Measurements from ENCODE around the gene COX7C. TPM values are rescaled to one million over a fixed set of nuclear protein-coding genes. Genes with fewer than 3 reads are reported as not detected.
"Not testable (repeated sequence)": the region's sequence is repeated elsewhere in the genome, so short reads cannot be mapped to it uniquely, and the experiment has no call there.

The COX7C gene
- total and polyA plus RNA-seq, 2 donors from 2014 or later: 461 to 2,170 TPM

DNA sequence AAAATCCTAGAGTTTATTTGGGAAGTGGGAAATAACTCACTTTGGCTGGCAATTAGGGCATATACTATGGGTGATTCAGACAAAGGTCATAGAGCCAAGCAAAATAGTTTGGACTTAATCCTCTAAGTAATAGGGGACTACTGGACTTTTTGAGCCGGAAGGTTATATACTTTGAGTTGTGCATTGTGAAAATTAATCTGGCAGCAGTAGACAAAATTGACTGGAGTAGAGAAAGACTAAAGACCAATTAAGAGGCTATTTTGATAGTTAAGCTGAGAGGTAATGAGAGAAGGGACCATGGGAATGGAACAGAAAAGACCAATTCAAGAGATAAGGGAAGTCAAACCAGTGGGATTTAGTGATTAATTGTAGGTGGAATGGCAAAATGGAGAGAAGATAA, 28.9 kb downstream of the COX7C start:
- H3K27ac ChIP-seq (ENCODE audit: low read depth in 2 of 2, low read length in 2 of 2): no peak overlapping the region
- intact Hi-C loops (cut with DNase I): no loop called here

DNA sequence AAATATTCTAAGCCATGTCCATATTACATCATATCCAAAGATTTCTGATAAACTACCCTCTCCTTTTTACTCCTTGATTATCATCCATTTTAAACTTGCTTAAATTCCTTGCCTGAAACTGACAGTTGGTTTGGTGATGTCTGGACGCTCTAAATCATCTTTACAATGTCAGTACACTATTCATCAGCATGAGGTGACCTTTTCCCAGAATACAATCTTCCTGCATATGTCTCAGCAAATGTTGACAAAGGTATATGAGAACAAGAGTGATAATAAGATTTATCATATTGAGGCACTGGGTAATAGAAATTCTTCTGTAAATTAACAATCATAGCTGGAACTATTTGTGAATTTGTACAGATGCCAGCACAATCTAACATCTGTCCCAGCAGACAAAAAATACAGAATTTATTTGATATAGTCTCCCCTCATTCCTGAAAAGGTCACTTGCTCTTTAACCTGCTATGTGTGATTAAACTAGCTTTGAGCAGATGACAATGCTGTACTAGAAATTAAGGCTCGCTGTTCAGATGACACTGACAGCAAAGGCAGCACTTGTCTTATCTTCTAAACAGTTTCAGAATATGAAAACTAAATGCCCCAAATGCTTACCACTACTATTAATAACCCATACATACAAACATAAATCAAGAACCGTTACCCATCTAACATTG, 32.2 kb downstream of the COX7C start:
- TF ChIP-seq, protein P1, sequence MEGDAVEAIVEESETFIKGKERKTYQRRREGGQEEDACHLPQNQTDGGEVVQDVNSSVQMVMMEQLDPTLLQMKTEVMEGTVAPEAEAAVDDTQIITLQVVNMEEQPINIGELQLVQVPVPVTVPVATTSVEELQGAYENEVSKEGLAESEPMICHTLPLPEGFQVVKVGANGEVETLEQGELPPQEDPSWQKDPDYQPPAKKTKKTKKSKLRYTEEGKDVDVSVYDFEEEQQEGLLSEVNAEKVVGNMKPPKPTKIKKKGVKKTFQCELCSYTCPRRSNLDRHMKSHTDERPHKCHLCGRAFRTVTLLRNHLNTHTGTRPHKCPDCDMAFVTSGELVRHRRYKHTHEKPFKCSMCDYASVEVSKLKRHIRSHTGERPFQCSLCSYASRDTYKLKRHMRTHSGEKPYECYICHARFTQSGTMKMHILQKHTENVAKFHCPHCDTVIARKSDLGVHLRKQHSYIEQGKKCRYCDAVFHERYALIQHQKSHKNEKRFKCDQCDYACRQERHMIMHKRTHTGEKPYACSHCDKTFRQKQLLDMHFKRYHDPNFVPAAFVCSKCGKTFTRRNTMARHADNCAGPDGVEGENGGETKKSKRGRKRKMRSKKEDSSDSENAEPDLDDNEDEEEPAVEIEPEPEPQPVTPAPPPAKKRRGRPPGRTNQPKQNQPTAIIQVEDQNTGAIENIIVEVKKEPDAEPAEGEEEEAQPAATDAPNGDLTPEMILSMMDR (IDR thresholded peaks at IDR 0.05; ENCODE audit: borderline replicate concordance, extremely low read depth, insufficient read depth): no peak
- Histone ChIP-seq H3K9ac (ENCODE audit: low read length in 3 of 3) (no peak overlapping the region), H3K4me3 (ENCODE audit: low read length in 3 of 3) (no peak overlapping the region), H3K27ac (ENCODE audit: low read depth in 2 of 2, low read length in 2 of 2) (no peak overlapping the region), H3K4me1 (ENCODE audit: control insufficient read depth in 2 of 3, insufficient read depth in 2 of 3, low read depth in 1 of 3, low read length in 3 of 3) (no peaks in the 10 kb centered on the region), H3K27me3 (ENCODE audit: control insufficient read depth, insufficient read depth, low read length) (no peaks in the 10 kb centered on the region), H3K36me3 (ENCODE audit: control insufficient read depth in 2 of 3, insufficient read depth in 3 of 3, low read length in 3 of 3) (no peaks in the 10 kb centered on the region), H3K9me3 (ENCODE audit: control insufficient read depth in 2 of 3, insufficient read depth in 1 of 3, low read length in 3 of 3) (no peaks in the 10 kb centered on the region)
- intact Hi-C loops (cut with DNase I): no loop called here
- FAIRE-seq: no peak
- no peak for DNase-seq

More for the DNA sequence above, 28.9 kb downstream of the COX7C start:
- FAIRE-seq (no peak), DNase-seq (no peak)
- no peaks in the 10 kb centered on the region for H3K27me3 ChIP-seq (ENCODE audit: control insufficient read depth, insufficient read depth, low read length)
- TF ChIP-seq, protein P1 (IDR thresholded peaks at IDR 0.05; ENCODE audit: borderline replicate concordance, extremely low read depth, insufficient read depth): no peak
- H3K9me3 ChIP-seq (ENCODE audit: control insufficient read depth in 2 of 3, insufficient read depth in 1 of 3, low read length in 3 of 3): no peaks in the 10 kb centered on the region
- H3K4me1 ChIP-seq (ENCODE audit: control insufficient read depth in 2 of 3, insufficient read depth in 2 of 3, low read depth in 1 of 3, low read length in 3 of 3): no peaks in the 10 kb centered on the region
- H3K36me3 ChIP-seq (ENCODE audit: control insufficient read depth in 2 of 3, insufficient read depth in 3 of 3, low read length in 3 of 3): no peaks in the 10 kb centered on the region
- H3K9ac ChIP-seq (ENCODE audit: low read length in 3 of 3): no peak overlapping the region
- H3K4me3 ChIP-seq (ENCODE audit: low read length in 3 of 3): no peak overlapping the region

DNA sequence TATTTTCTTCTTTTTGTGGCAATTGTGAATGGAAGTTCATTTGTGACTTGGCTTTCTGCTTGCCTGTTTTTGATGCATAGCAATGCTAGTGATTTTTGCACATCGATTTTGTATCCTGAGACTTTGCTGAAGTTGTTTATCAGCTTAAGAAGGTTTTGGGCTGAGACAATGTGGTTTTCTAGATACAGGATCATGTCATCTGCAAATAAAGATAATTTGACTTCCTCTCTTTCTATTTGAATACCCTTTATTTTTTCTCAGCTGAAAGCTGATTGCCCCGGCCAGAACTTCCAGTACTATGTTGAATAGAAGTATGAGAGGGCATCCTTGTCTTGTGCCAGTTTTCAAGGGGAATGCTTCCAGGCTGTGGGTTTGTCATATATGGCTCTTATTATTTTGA, 43.0 kb downstream of the COX7C start:
- H3K27ac ChIP-seq (ENCODE audit: low read depth in 2 of 2, low read length in 2 of 2); H3K36me3 ChIP-seq (ENCODE audit: control insufficient read depth in 2 of 3, insufficient read depth in 3 of 3, low read length in 3 of 3); H3K9me3 ChIP-seq (ENCODE audit: control insufficient read depth in 2 of 3, insufficient read depth in 1 of 3, low read length in 3 of 3); DNase-seq; intact Hi-C loops (cut with DNase I); H3K9ac ChIP-seq (ENCODE audit: low read length in 3 of 3); FAIRE-seq; H3K27me3 ChIP-seq (ENCODE audit: control insufficient read depth, insufficient read depth, low read length); H3K4me3 ChIP-seq (ENCODE audit: low read length in 3 of 3); H3K4me1 ChIP-seq (ENCODE audit: control insufficient read depth in 2 of 3, insufficient read depth in 2 of 3, low read depth in 1 of 3, low read length in 3 of 3): not testable (repeated sequence)

DNA sequence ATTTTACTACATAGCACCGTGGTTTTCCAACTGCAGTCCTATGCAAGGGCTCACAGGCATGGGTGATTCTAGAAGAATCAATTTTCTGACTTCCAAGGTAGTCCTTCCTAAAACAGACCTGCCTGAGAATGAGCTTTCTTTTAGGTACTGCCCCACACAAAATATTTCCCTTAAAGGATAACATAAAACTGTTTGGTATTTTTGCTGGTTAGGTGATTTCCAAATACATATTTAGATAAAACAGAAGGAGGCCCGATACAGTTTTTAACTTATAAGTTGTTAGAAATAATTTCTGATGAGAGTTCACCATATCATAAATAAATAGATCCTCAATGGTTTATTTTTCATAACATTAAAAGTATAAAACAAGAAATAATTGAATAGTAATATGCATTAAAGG, 46.4 kb downstream of the COX7C start:
- no peak overlapping the region for H3K4me3 ChIP-seq (ENCODE audit: low read length in 3 of 3)
- TF ChIP-seq, protein P1 (IDR thresholded peaks at IDR 0.05; ENCODE audit: borderline replicate concordance, extremely low read depth, insufficient read depth): no peak
- FAIRE-seq (no peak), DNase-seq (no peak)
- H3K4me1 ChIP-seq (ENCODE audit: control insufficient read depth in 2 of 3, insufficient read depth in 2 of 3, low read depth in 1 of 3, low read length in 3 of 3): no peaks in the 10 kb centered on the region
- no peaks in the 10 kb centered on the region for H3K9me3 ChIP-seq (ENCODE audit: control insufficient read depth in 2 of 3, insufficient read depth in 1 of 3, low read length in 3 of 3)
- H3K36me3 ChIP-seq (ENCODE audit: control insufficient read depth in 2 of 3, insufficient read depth in 3 of 3, low read length in 3 of 3): no peaks in the 10 kb centered on the region
- no peak overlapping the region for H3K27ac ChIP-seq (ENCODE audit: low read depth in 2 of 2, low read length in 2 of 2)
- no peaks in the 10 kb centered on the region for H3K27me3 ChIP-seq (ENCODE audit: control insufficient read depth, insufficient read depth, low read length)
- H3K9ac ChIP-seq (ENCODE audit: low read length in 3 of 3): no peak overlapping the region
- intact Hi-C loops (cut with DNase I): no loop called here

All from kidney (tissue), 14 donors.